Testis (tissue), 3 donors: Measurements from ENCODE around the gene GCHFR. TPM values are rescaled to one million over a fixed set of nuclear protein-coding genes. Genes with fewer than 3 reads are reported as not detected.

ENCODE experiments used
- DNase-seq: peaks from one replicate; pipeline ENCODE4 v3.0.0-alpha.2; 2019
- H3K27ac ChIP-seq, 2 donors: fragments of 200-600 bp; sonication (generic); one replicate each; pipeline ENCODE4 v1.5.1; 2019
- H3K27me3 ChIP-seq: fragments of 200-600 bp; sonication (generic); one replicate; pipeline ENCODE4 v1.5.1; 2019
- H3K36me3 ChIP-seq: fragments of 200-600 bp; sonication (generic); one replicate; pipeline ENCODE4 v1.5.1; 2017; ENCODE audit warnings: low read depth; ENCODE audit errors: missing control alignments
- H3K4me1 ChIP-seq: fragments of 200-600 bp; sonication (generic); one replicate; pipeline ENCODE4 v1.5.1; 2019
- H3K4me3 ChIP-seq, 2 donors: fragments of 200-600 bp; sonication (generic); one replicate each; pipeline ENCODE4 v1.5.1; 2017 to 2019
- H3K9me3 ChIP-seq: fragments of 200-600 bp; sonication (generic); one replicate; pipeline ENCODE4 v1.5.1; 2017
- POLR2A ChIP-seq: fragments of 450-650 bp; IDR thresholded peaks from one replicate; pipeline ENCODE4 v1.6.1; 2017; ENCODE audit warnings: antibody characterized with exemption, mild to moderate bottlenecking, moderate library complexity
- WGBS, 2 donors: methylation state at CpG; one replicate each; pipeline ENCODE4 v1.1.5; 2018; 5-methylcytosine and 5-hydroxymethylcytosine counted together
- intact Hi-C: fragments of 100-400 bp; cut with DNase I; formaldehyde crosslinking; loops from one replicate; pipeline ENCODE4 v1.15.1; 2023; ENCODE audit warnings: low total_unique reads
- polyA plus RNA-seq: library from polyadenylated mRNA; stranded (reverse); fragments of 350-450 nt; fragmentation: Illumina TruSeq; extraction: RNeasy Lipid Tissue Mini Kit (QIAGEN cat#74804); gene quantifications from one replicate; pipeline ENCODE4 v1.2.3, GENCODE V29; 2014; ENCODE audit warnings: low read depth, low replicate concordance; ENCODE audit not compliant: insufficient read depth
- total RNA-seq, 2 donors: library from RNA; depleted of rRNA; stranded (reverse); fragments of >200 nt; gene quantifications; one replicate each; pipeline ENCODE4 v1.2.3, GENCODE V29; 2016
- TF ChIP-seq, protein P1 (sequence below), 3 experiments: fragments of 450-650 bp in 2 of 3; fragments of 200-600 bp in 1 of 3; sonication (generic) in 1 of 3; IDR thresholded peaks; one replicate each; pipeline ENCODE4 v1.5.1; 2016 to 2019; ENCODE audit warnings: antibody characterized with exemption in 3 of 3, mild to moderate bottlenecking in 2 of 3, moderate library complexity in 1 of 3

The GCHFR gene
- total and polyA plus RNA-seq, 3 donors from 2014 or later = 7.4 to 15.0 (median 8.5) TPM

DNA sequence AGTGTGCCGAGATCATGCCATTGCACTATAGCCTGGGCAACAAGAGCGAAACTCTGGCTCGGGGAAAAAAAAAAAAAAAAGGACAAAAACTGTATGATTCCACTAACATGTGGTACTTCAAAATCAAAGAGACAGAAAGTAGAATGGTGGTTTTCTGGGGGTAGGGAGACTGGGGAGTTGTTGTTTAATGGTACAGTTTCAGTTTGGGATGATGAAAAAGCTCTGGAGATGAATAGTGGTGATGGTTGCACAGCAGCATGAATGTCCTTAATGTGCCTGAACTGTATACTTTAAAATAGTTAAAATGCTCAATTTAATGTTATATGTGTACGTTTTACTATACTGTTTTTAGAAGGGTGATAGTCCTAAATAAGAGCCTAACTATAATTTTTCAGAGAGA is 41.5 kb upstream of the GCHFR start:
- Histone ChIP-seq H3K27me3 (no peaks in the 10 kb centered on the region), H3K9me3 (no peaks in the 10 kb centered on the region), H3K4me1 (no peaks in the 10 kb centered on the region), H3K27ac (no peak overlapping the region), H3K36me3 (no peaks in the 10 kb centered on the region), H3K4me3 (no peak overlapping the region)
- TF ChIP-seq POLR2A = no peak
- TF ChIP-seq, protein P1, sequence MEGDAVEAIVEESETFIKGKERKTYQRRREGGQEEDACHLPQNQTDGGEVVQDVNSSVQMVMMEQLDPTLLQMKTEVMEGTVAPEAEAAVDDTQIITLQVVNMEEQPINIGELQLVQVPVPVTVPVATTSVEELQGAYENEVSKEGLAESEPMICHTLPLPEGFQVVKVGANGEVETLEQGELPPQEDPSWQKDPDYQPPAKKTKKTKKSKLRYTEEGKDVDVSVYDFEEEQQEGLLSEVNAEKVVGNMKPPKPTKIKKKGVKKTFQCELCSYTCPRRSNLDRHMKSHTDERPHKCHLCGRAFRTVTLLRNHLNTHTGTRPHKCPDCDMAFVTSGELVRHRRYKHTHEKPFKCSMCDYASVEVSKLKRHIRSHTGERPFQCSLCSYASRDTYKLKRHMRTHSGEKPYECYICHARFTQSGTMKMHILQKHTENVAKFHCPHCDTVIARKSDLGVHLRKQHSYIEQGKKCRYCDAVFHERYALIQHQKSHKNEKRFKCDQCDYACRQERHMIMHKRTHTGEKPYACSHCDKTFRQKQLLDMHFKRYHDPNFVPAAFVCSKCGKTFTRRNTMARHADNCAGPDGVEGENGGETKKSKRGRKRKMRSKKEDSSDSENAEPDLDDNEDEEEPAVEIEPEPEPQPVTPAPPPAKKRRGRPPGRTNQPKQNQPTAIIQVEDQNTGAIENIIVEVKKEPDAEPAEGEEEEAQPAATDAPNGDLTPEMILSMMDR (IDR thresholded peaks at IDR 0.05) = no peak
- 83 to 86% methylated on average over 4 of the region's 4 CpGs for WGBS, 2 donors
- no peak for DNase-seq
- intact Hi-C loops = no loop called here

DNA sequence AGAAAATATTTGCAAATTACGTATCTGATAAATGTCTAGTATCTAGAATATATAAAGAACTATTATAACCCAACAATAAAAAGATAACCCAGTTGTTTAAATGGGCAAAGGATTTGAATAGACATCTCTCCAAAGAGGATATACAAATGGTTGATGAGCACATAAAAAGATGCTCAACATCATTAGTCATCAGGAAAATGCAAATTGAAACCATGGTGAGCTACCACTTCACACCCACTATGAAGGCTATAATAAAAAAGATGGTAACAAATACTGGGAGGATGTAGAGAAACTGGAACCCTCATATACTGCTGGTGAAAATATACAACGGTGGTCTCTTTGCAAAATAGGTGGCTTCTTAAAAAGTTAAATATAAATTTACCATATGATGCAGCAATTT is 40.9 kb upstream of the GCHFR start:
- WGBS, 2 donors = 82 to 85% methylated on average over 2 of the region's 2 CpGs
- intact Hi-C loops = no loop called here
- DNase-seq = no peak
- no peaks in the 10 kb centered on the region for H3K27me3 ChIP-seq
- H3K4me3 ChIP-seq = no peak overlapping the region
- TF ChIP-seq, protein P1 (IDR thresholded peaks at IDR 0.05) = no peak
- no peak for TF ChIP-seq POLR2A
- no peaks in the 10 kb centered on the region for H3K9me3 ChIP-seq
- H3K4me1 ChIP-seq = no peaks in the 10 kb centered on the region
- no peaks in the 10 kb centered on the region for H3K36me3 ChIP-seq
- no peak overlapping the region for H3K27ac ChIP-seq

DNA sequence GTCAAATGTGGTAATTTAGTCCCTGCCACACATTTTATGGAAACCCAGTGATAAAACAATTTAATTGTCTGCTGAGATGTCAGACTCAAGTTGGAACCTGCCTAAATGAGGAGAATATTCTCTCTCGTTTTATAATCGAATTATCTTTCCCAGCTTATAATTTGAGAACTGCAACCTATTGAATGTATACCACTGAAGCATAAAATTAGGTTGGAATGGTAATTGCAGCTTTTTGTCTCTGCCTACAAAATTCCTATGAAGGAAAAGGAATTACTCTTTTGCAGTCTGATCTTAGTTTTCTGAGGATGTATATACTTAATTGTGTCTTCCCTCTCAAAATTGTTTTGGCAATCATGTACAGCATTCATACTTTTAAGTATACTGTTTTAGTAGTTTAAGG is 39.9 kb upstream of the GCHFR start:
- WGBS, 2 donors = 90 to 93% methylated on average over 2 of the region's 2 CpGs
- H3K4me3 ChIP-seq = no peak overlapping the region
- no peaks in the 10 kb centered on the region for H3K9me3 ChIP-seq
- no peaks in the 10 kb centered on the region for H3K4me1 ChIP-seq
- DNase-seq = no peak
- no peaks in the 10 kb centered on the region for H3K36me3 ChIP-seq
- H3K27me3 ChIP-seq = no peaks in the 10 kb centered on the region
- no peak for TF ChIP-seq POLR2A
- TF ChIP-seq, protein P1 (IDR thresholded peaks at IDR 0.05) = no peak
- H3K27ac ChIP-seq = no peak overlapping the region
- intact Hi-C loops = no loop called here

DNA sequence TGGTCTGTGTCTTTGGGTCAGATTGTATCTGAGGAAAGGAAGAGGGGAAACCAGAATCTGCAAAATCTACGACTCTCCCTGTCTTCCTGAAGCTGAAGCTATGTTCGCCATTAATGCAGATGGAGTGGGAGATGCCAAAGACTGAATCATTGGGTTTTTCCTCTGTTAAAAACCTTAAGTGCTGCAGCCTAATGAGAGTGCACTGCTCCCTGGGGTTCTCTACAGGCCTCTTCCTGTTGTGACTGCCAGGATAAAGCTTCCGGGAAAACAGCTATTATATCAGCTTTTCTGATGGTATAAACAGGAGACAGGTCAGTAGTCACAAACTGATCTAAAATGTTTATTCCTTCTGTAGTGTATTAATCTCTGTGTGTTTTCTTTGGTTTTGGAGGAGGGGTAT is 32.8 kb upstream of the GCHFR start:
- H3K9me3 ChIP-seq = no peaks in the 10 kb centered on the region
- intact Hi-C loops = no loop called here
- H3K4me3 ChIP-seq = no peak overlapping the region
- 62 to 76% methylated on average over 3 of the region's 3 CpGs for WGBS, 2 donors
- no peak for DNase-seq
- no peak overlapping the region for H3K27ac ChIP-seq
- H3K4me1 ChIP-seq = no peaks in the 10 kb centered on the region
- no peaks in the 10 kb centered on the region for H3K27me3 ChIP-seq
- TF ChIP-seq POLR2A = no peak
- TF ChIP-seq, protein P1 (IDR thresholded peaks at IDR 0.05) = no peak
- no peaks in the 10 kb centered on the region for H3K36me3 ChIP-seq

DNA sequence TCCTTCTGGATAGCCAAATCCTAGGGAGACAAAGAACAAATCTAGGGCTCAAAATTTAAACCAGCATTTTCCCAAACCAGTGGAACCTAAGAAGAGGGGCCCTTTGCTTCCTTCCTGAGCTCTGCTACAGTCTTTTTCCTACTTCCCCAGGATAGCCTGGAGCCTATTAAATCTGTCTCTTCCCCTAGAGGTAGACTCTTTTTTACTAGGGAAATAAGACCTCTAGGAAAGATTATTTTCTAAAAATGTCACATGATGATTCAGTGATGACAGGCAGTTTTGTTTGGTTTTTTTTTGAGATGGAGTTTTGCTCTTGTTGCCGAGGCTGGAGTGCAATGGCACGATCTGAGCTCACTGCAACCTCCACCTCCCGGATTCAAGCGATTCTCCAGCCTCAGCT is 27.3 kb upstream of the GCHFR start:
- Histone ChIP-seq H3K27me3 (no peaks in the 10 kb centered on the region), H3K27ac (no peak overlapping the region), H3K4me3 (no peak overlapping the region), H3K9me3 (no peaks in the 10 kb centered on the region), H3K36me3 (no peaks in the 10 kb centered on the region), H3K4me1 (no peaks in the 10 kb centered on the region)
- no peak for DNase-seq
- no peak for TF ChIP-seq POLR2A
- TF ChIP-seq, protein P1 (IDR thresholded peaks at IDR 0.05) = no peak
- intact Hi-C loops = no loop called here
- 95 to 100% methylated on average over 4 of the region's 4 CpGs for WGBS, 2 donors
